Mesodermal cell (in vitro differentiated cells): Measurements from ENCODE around the gene CYTH1.

ENCODE experiments used
- H3K27ac ChIP-seq: 2 replicates; pipeline ENCODE4 v1.7.0; 2013; ENCODE audit warnings: mild to moderate bottlenecking, low read depth, low read length, moderate library complexity; ENCODE audit not compliant: severe bottlenecking
- H3K36me3 ChIP-seq: 2 replicates; pipeline ENCODE4 v1.7.1; 2013; ENCODE audit warnings: mild to moderate bottlenecking, low read length, moderate library complexity; ENCODE audit not compliant: control insufficient read depth, insufficient read depth
- H3K4me1 ChIP-seq: one replicate; pipeline ENCODE4 v1.7.1; 2013; ENCODE audit warnings: mild to moderate bottlenecking, low read length; ENCODE audit not compliant: insufficient read depth, control insufficient read depth, poor library complexity, severe bottlenecking
- H3K4me3 ChIP-seq: 2 replicates; pipeline ENCODE4 v1.7.0; 2013; ENCODE audit warnings: low read length, control low read depth, mild to moderate bottlenecking; ENCODE audit not compliant: insufficient read depth, poor library complexity, severe bottlenecking; ENCODE audit errors: extremely low read depth
- H3K9me3 ChIP-seq: 2 replicates; pipeline ENCODE4 v1.7.1; 2013; ENCODE audit warnings: mild to moderate bottlenecking, low read length, moderate library complexity; ENCODE audit not compliant: control insufficient read depth
- WGBS, 2 experiments: methylation state at CpG; one replicate each; pipeline ENCODE4 v1.1.5; 2013; ENCODE audit warnings: missing lambda C conversion rate in 2 of 2; ENCODE audit not compliant: insufficient coverage in 2 of 2; 5-methylcytosine and 5-hydroxymethylcytosine counted together

The CYTH1 gene

DNA sequence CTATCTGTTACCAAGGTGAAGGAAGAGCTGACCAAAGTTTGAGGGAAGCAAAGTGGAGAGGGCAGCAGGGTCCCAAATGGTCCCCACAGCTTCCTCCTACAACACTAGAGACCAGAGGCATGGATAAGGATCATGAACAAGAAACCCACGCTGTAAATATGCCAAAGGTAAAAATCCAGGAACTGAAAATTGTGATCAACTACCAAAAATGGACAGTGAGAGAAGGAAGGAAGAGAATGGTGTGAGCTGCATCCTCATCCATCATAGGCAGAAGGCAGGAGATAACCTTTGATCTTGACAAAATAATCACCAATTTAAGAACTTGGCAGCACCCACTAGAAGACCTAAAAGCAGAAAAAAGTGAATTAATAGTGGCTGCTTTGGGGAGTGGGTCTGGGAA lies 66.2 kb downstream of the CYTH1 start:
- no peak overlapping the region for H3K4me3 ChIP-seq
- H3K27ac ChIP-seq: no peak overlapping the region
- peaks cover 12% of the 10 kb centered on the region for H3K4me1 ChIP-seq
- H3K36me3 ChIP-seq: no peaks in the 10 kb centered on the region
- no peaks in the 10 kb centered on the region for H3K9me3 ChIP-seq
- 100% methylated on average over 1 of the region's 1 CpG; no CpG with 5 or more reads in 1 of the 2 experiments for WGBS, 2 experiments

DNA sequence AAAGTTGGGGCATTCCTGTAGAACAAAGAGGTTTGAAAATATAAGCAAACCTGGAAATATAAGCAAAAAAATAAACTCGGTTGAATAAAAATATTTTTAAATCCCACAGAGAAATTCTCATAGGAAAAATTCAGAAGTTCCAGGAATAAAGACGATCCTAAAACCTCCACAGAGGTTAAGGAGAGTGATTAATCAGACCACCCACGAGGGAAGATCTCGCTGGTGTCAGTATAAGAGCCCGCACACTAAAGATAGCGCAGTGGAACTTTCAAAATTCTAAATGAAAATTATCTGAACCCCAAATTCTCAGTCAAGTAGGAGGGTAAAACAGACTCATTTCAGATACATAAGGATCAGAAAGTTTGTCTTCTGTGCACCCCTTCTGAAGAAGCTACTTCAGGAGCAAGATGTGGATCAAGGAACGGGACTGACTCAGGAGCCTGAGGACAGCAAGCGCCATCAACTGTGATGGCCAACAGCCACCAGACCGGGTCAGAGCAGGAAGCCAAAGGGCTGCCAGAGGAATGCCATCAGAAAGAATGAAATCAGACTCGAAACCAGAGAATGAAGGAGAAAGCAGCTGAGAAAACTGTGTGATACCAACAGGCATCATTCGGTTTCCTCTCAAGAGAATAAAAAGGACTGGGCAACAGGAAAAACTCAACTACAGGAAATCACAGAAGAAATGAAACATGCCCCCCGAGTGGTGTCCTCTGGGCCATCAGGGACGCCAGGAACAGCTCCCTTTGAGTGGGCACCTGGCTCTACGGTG lies 66.9 kb downstream of the CYTH1 start:
- no peak overlapping the region for H3K4me3 ChIP-seq
- H3K4me1 ChIP-seq: peaks cover 12% of the 10 kb centered on the region
- H3K9me3 ChIP-seq: no peaks in the 10 kb centered on the region
- H3K36me3 ChIP-seq: no peaks in the 10 kb centered on the region
- no peak overlapping the region for H3K27ac ChIP-seq
- 94 to 97% methylated on average over 10 to 13 of the region's 14 CpGs for WGBS, 2 experiments

GRCh38 chr17:78714534-78714933 lies 67.5 kb downstream of the CYTH1 start:
- H3K4me3 ChIP-seq: no peak overlapping the region
- 100% methylated on average over 1 of the region's 4 CpGs; no CpG with 5 or more reads in 1 of the 2 experiments for WGBS, 2 experiments

GRCh38 chr17:78712043-78712442 lies 70.0 kb downstream of the CYTH1 start:
- 90 to 100% methylated on average over 1 to 2 of the region's 2 CpGs for WGBS, 2 experiments
- no peaks in the 10 kb centered on the region for H3K9me3 ChIP-seq
- no peak overlapping the region for H3K4me3 ChIP-seq
- H3K36me3 ChIP-seq: no peaks in the 10 kb centered on the region
- peaks cover 10% of the 10 kb centered on the region for H3K4me1 ChIP-seq
- H3K27ac ChIP-seq: no peak overlapping the region

More at GRCh38 chr17:78714534-78714933, 67.5 kb downstream of the CYTH1 start:
- Histone ChIP-seq H3K27ac (no peak overlapping the region), H3K9me3 (no peaks in the 10 kb centered on the region), H3K36me3 (no peaks in the 10 kb centered on the region), H3K4me1 (peaks cover 12% of the 10 kb centered on the region)

DNA sequence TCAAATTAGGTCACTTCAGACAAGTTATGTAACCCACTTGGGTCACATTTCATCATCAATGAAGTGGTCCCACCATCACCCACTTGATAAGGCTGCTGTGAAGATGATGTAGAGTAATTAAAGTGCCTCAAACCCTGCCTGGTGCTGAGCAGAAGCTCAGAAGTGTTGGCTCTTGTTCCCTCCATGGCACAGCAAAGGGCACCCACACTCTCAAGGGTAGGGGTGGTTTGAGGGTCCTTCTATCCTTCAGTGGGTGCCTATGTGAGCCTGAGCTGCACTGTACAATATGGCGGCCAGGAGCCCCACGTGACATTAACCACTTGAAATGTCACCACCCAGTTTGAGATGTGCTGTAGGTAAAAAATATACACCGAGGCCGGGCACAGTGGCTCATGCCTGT lies 71.5 kb downstream of the CYTH1 start:
- no peak overlapping the region for H3K4me3 ChIP-seq
- H3K4me1 ChIP-seq: peaks cover 4% of the 10 kb centered on the region
- no peak overlapping the region for H3K27ac ChIP-seq
- no peaks in the 10 kb centered on the region for H3K36me3 ChIP-seq
- H3K9me3 ChIP-seq: no peaks in the 10 kb centered on the region
- WGBS, 2 experiments: 87 to 92% methylated on average over 2 to 4 of the region's 4 CpGs

- 82 to 87% methylated on average over 2 of the region's 4 CpGs for WGBS, 2 experiments
- Histone ChIP-seq H3K4me3 (no peak overlapping the region), H3K36me3 (peaks cover 4% of the 10 kb centered on the region)
These were observed 72.3 kb downstream of the CYTH1 start for GRCh38 chr17:78709751-78710181.

GRCh38 chr17:78709119-78709681 lies 72.9 kb downstream of the CYTH1 start:
- 93 to 100% methylated on average over 3 to 4 of the region's 10 CpGs for WGBS, 2 experiments
- no peak overlapping the region for H3K4me3 ChIP-seq
- H3K4me1 ChIP-seq: no peaks in the 10 kb centered on the region
- H3K36me3 ChIP-seq: peaks cover 9% of the 10 kb centered on the region
- H3K9me3 ChIP-seq: no peaks in the 10 kb centered on the region
- no peak overlapping the region for H3K27ac ChIP-seq

More at GRCh38 chr17:78709751-78710181, 72.3 kb downstream of the CYTH1 start:
- Histone ChIP-seq H3K4me1 (no peaks in the 10 kb centered on the region), H3K9me3 (no peaks in the 10 kb centered on the region), H3K27ac (no peak overlapping the region)

DNA sequence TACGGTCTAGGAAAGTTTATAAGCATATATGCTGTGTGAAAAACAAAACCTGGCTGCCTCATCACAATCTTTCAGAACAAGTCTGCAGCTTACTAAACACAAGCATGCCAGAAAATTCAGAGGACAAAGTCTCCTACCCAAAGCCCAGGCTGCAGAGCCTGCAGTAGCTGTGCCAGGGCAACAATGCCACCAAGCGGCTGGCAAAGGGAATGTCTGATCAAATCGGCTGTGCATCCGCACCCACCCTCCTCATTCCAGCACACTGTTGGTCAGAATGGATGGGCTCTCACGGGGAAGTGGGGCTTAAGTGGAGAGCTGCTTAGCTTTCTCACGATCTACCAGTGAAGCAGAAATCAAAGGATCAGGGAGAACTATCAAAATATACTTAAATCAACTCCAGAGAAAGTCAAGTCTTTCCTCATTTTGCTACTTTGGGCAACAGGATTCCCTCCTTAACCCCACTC lies 73.5 kb downstream of the CYTH1 start:
- Histone ChIP-seq H3K27ac (no peak overlapping the region), H3K36me3 (peaks cover 10% of the 10 kb centered on the region), H3K4me1 (no peaks in the 10 kb centered on the region), H3K4me3 (no peak overlapping the region), H3K9me3 (no peaks in the 10 kb centered on the region)
- 0 to 5% methylated on average over 3 to 4 of the region's 6 CpGs for WGBS, 2 experiments

DNA sequence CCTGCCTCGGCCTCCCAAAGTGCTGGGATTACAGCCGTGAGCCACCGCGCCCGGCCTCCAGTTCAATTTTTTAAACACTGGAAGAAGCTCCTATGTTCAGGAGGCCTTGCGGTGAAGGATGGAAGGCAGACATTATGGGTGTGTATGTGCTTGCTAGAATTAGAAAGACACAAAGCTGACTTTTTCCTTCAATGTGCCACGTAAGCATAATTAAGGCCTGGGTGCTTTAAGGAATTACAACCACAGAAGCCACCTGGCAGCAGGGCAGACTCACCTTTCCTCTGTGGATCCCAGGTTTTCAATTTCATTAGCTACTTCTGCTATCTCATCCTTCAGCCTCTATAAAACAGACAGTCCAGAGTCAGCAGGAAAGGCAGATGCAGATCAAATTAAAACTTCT lies 74.2 kb downstream of the CYTH1 start:
- Histone ChIP-seq H3K4me1 (no peaks in the 10 kb centered on the region), H3K27ac (no peak overlapping the region), H3K4me3 (no peak overlapping the region), H3K9me3 (no peaks in the 10 kb centered on the region), H3K36me3 (peaks cover 10% of the 10 kb centered on the region)
- 82 to 98% methylated on average over 3 to 7 of the region's 7 CpGs for WGBS, 2 experiments

- Histone ChIP-seq H3K4me3 (no peak overlapping the region), H3K27ac (no peak overlapping the region), H3K9me3 (no peaks in the 10 kb centered on the region), H3K36me3 (peaks cover 11% of the 10 kb centered on the region), H3K4me1 (no peaks in the 10 kb centered on the region)
- WGBS, 2 experiments: 95 to 100% methylated on average over 1 to 4 of the region's 7 CpGs
These were observed 75.1 kb downstream of the CYTH1 start for GRCh38 chr17:78707016-78707415.
